PC-9 (cell line): Measurements from ENCODE around the gene OR2A5. TPM values are rescaled to one million over a fixed set of nuclear protein-coding genes. Genes with fewer than 3 reads are reported as not detected.

Experiments used
- BruUV-seq: library from RNA; stranded (reverse); fragments of 400-500 nt; replicated peaks from 2 replicates; lab custom pipeline; 2021; lab: Mats Ljungman, UMichigan
- CTCF ChIA-PET: fragments of 300-600 bp; sonication (Branson Sonifier 250); formaldehyde crosslinking; loops from one replicate; lab custom pipeline; 2022; ENCODE audit warnings: antibody characterized with exemption; lab: Charles Lee
- POLR2A ChIA-PET: fragments of 300-600 bp; sonication (Branson Sonifier 250); formaldehyde crosslinking; loops from one replicate; lab custom pipeline; 2022; ENCODE audit warnings: antibody characterized with exemption; ENCODE audit not compliant: unreplicated experiment; lab: Charles Lee
- DNase-seq, 2 experiments: peaks; one replicate each; pipeline versions ENCODE4 v3.0.0 to v3.0.0-alpha.2; 2015 to 2022; ENCODE audit warnings: mixed read lengths in 1 of 2
- H2AFZ ChIP-seq: fragments of 200-600 bp; sonication (generic); 2 replicates; pipeline ENCODE4 v1.8.1; 2017; ENCODE audit warnings: antibody characterized with exemption
- H3F3A ChIP-seq: fragments of 200-600 bp; sonication (generic); 2 replicates; pipeline ENCODE4 v1.8.1; 2017; ENCODE audit warnings: antibody characterized with exemption, mild to moderate bottlenecking, low read depth; ENCODE audit not compliant: insufficient read depth
- H3K27ac ChIP-seq: fragments of 200-600 bp; sonication (generic); 2 replicates; pipeline ENCODE4 v1.6.1; 2016; ENCODE audit warnings: mixed run types
- H3K27me3 ChIP-seq: fragments of 200-600 bp; sonication (generic); 2 replicates; pipeline ENCODE4 v1.6.1; 2016; ENCODE audit warnings: low read depth, mixed run types; ENCODE audit not compliant: insufficient read depth
- H3K36me3 ChIP-seq: fragments of 200-600 bp; sonication (generic); 2 replicates; pipeline ENCODE4 v1.6.1; 2016; ENCODE audit warnings: low read depth, mixed run types
- H3K4me1 ChIP-seq: fragments of 200-600 bp; sonication (generic); replicated peaks from 2 replicates; pipeline ENCODE4 v1.6.1; 2016; ENCODE audit warnings: mixed run types; ENCODE audit not compliant: insufficient read depth
- H3K4me2 ChIP-seq: fragments of 200-600 bp; sonication (generic); 2 replicates; pipeline ENCODE4 v1.6.1; 2017; ENCODE audit warnings: mixed run types
- H3K4me3 ChIP-seq: fragments of 200-600 bp; sonication (generic); 2 replicates; pipeline ENCODE4 v1.6.1; 2016; ENCODE audit warnings: mixed run types
- H3K79me2 ChIP-seq: fragments of 200-600 bp; sonication (generic); 2 replicates; pipeline ENCODE4 v1.6.1; 2017; ENCODE audit warnings: low read depth, mixed run types
- H3K9me2 ChIP-seq: fragments of 200-600 bp; sonication (generic); 2 replicates; pipeline ENCODE4 v1.8.1; 2017; ENCODE audit warnings: mild to moderate bottlenecking; ENCODE audit not compliant: insufficient read depth
- H3K9me3 ChIP-seq: fragments of 200-600 bp; sonication (generic); 2 replicates; pipeline ENCODE4 v1.8.1; 2016; ENCODE audit warnings: low read depth; ENCODE audit not compliant: insufficient read depth
- H4K20me1 ChIP-seq: fragments of 200-600 bp; sonication (generic); 2 replicates; pipeline ENCODE4 v1.8.1; 2017; ENCODE audit not compliant: insufficient read depth
- CTCF ChIP-seq: fragments of 200-600 bp; sonication (generic); conservative IDR thresholded peaks from 2 replicates; pipeline ENCODE4 v1.6.1; 2017; ENCODE audit warnings: mixed run types, antibody characterized with exemption, mild to moderate bottlenecking, moderate library complexity
- EZH2 ChIP-seq: fragments of 200-600 bp; sonication (generic); IDR thresholded peaks from 2 replicates; pipeline ENCODE4 v1.8.0; 2017; ENCODE audit warnings: antibody characterized with exemption, low read depth
- intact Hi-C: fragments of 100-400 bp; cut with micrococcal nuclease; formaldehyde crosslinking; loops from one replicate; pipeline ENCODE4 v1.10.0; 2022; ENCODE audit not compliant: unreplicated experiment
- total RNA-seq: library from RNA; stranded (reverse); gene quantifications from 2 replicates; pipeline ENCODE4 v1.2.3, GENCODE V29; 2021

Gene OR2A5
- total RNA-seq, 1 experiment from 2014 or later = not detected

- no peaks in the 10 kb centered on the region for H3K36me3 ChIP-seq
- BruUV-seq = no TSS peak
- H3K27ac ChIP-seq = no peak overlapping the region
- no peaks in the 10 kb centered on the region for H3F3A ChIP-seq
- H3K4me2 ChIP-seq = no peak overlapping the region
- no peaks in the 10 kb centered on the region for H3K9me3 ChIP-seq
- H3K27me3 ChIP-seq = no peaks in the 10 kb centered on the region
- CTCF ChIA-PET = no interaction called here
- POLR2A ChIA-PET = no interaction called here
- H4K20me1 ChIP-seq = no peaks in the 10 kb centered on the region
- no peaks in the 10 kb centered on the region for H3K4me1 ChIP-seq
- TF ChIP-seq CTCF = no peak
- no peak for TF ChIP-seq EZH2
- no peak overlapping the region for H3K4me3 ChIP-seq
- no peaks in the 10 kb centered on the region for H3K9me2 ChIP-seq
- H3K79me2 ChIP-seq = no peaks in the 10 kb centered on the region
- no peak overlapping the region for H2AFZ ChIP-seq
- no peak for DNase-seq
- intact Hi-C loops = no loop called here
Observed at GRCh38 chr7:144026203-144026883, 22.4 kb upstream of the OR2A5 start.

- no peaks in the 10 kb centered on the region for H3K9me2 ChIP-seq
- ChIA-PET POLR2A (no interaction called here), CTCF (interaction anchor here (0.7 kb wide), 1 partner anchor 142 kb away, joined by 3 read pairs; no protein-coding TSS in a partner anchor)
- no peak overlapping the region for H3K4me2 ChIP-seq
- intact Hi-C loops = no loop called here
- no peaks in the 10 kb centered on the region for H3K4me1 ChIP-seq
- H3F3A ChIP-seq = no peaks in the 10 kb centered on the region
- BruUV-seq = no TSS peak
- H3K27ac ChIP-seq = no peak overlapping the region
- no peaks in the 10 kb centered on the region for H4K20me1 ChIP-seq
- no peak overlapping the region for H2AFZ ChIP-seq
- no peaks in the 10 kb centered on the region for H3K9me3 ChIP-seq
- H3K4me3 ChIP-seq = no peak overlapping the region
- no peaks in the 10 kb centered on the region for H3K27me3 ChIP-seq
- no peak for TF ChIP-seq EZH2
- peak; percentile 68 for TF ChIP-seq CTCF
- DNase-seq = no peak
- no peaks in the 10 kb centered on the region for H3K36me3 ChIP-seq
- no peaks in the 10 kb centered on the region for H3K79me2 ChIP-seq
Observed at GRCh38 chr7:144027070-144027469, 21.7 kb upstream of the OR2A5 start.

DNA sequence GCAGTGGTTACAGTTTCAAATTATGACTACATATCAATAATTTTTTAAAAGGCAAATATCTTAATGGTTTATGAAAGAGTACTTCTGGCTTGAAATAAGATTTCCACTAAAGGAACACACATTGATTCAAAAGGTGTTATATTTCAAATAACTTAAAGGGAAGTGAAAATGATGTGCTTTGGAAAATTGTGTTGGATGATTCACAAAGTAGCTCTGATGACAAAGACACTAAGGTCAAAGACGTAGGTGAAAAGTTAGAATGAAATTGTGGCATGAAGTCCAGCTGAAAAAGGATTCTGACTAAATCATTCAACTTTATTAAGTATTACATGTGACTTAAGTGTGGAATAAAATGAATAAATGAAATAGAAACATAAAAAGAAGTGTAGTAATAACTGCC lies 20.8 kb upstream of the OR2A5 start:
- H3K27me3 ChIP-seq = no peaks in the 10 kb centered on the region
- BruUV-seq = no TSS peak
- no peak overlapping the region for H3K4me2 ChIP-seq
- no peaks in the 10 kb centered on the region for H3K79me2 ChIP-seq
- H3K9me2 ChIP-seq = no peaks in the 10 kb centered on the region
- intact Hi-C loops = no loop called here
- DNase-seq = no peak
- no peak overlapping the region for H2AFZ ChIP-seq
- H3K9me3 ChIP-seq = no peaks in the 10 kb centered on the region
- no peaks in the 10 kb centered on the region for H3K36me3 ChIP-seq
- H3K4me3 ChIP-seq = no peak overlapping the region
- H3F3A ChIP-seq = no peaks in the 10 kb centered on the region
- H3K4me1 ChIP-seq = no peaks in the 10 kb centered on the region
- ChIA-PET CTCF (interaction anchor here (0.7 to 0.9 kb wide), 2 partner anchors 143 to 596 kb away, joined by 3 read pairs; no protein-coding TSS in a partner anchor), POLR2A (no interaction called here)
- TF ChIP-seq EZH2 (no peak), CTCF (no peak)
- no peaks in the 10 kb centered on the region for H4K20me1 ChIP-seq
- no peak overlapping the region for H3K27ac ChIP-seq
